GM12878 (cell line): ENCODE results near the gene PLEKHN1. TPM values are rescaled to one million over a fixed set of nuclear protein-coding genes. Genes with fewer than 3 reads are reported as not detected.

Source experiments
- ATAC-seq: fragments of 200-7000 bp; cut with Tn5 transposase; 3 replicates; pipeline ENCODE4 v1.9.1; 2020; ENCODE audit warnings: mild to moderate bottlenecking, moderate library complexity
- BruUV-seq: library from RNA; stranded (reverse); fragments of 400-500 nt; replicated peaks from 2 replicates; lab custom pipeline; 2021; lab: Mats Ljungman, UMichigan
- CTCF ChIA-PET: fragments of 300-600 bp; sonication (Branson Sonifier 250); formaldehyde crosslinking; extraction: SDS; loops from one replicate; lab custom pipeline; 2021; ENCODE audit warnings: inconsistent platforms; lab: Yijun Ruan, JAX
- POLR2A ChIA-PET: fragments of 350-600 bp; formaldehyde crosslinking; extraction: SDS; loops from one replicate; lab custom pipeline; 2021; ENCODE audit warnings: inconsistent platforms; lab: Charles Lee
- RAD21 ChIA-PET: fragments of 300-600 bp; sonication (Branson Sonifier 250); formaldehyde crosslinking; loops from one replicate; lab custom pipeline; 2023; ENCODE audit warnings: antibody characterized with exemption; ENCODE audit not compliant: unreplicated experiment; lab: Charles Lee
- SMC1A ChIA-PET: fragments of 300-600 bp; sonication (Branson Sonifier 250); formaldehyde crosslinking; loops from one replicate; lab custom pipeline; 2023; ENCODE audit not compliant: unreplicated experiment, uncharacterized antibody; lab: Charles Lee
- DNase-seq: peaks from one replicate; pipeline ENCODE4 v3.0.0-alpha.2; 2011; ENCODE audit warnings: low read depth, low spot score
- FAIRE-seq: peaks from 3 replicates; lab custom pipeline; 2011; peaks lifted over from hg19 to GRCh38; lab: Jason Lieb, UNC
- H2AFZ ChIP-seq: 2 replicates; pipeline ENCODE4 v1.6.0; 2011; ENCODE audit warnings: low read depth, low read length, control low read depth; ENCODE audit not compliant: control insufficient read depth
- H3K27ac ChIP-seq: 2 replicates; pipeline ENCODE4 v1.5.1; 2011; ENCODE audit warnings: control low read depth; ENCODE audit not compliant: control insufficient read depth, insufficient read depth
- H3K27me3 ChIP-seq, 2 experiments: replicated peaks in 1 of 2; 2 replicates each; pipeline versions ENCODE4 v1.6.0 to v1.6.1; 2011; ENCODE audit warnings: low read length in 1 of 2; ENCODE audit not compliant: control insufficient read depth in 2 of 2, insufficient read depth in 2 of 2
- H3K36me3 ChIP-seq, 2 experiments: 2 replicates each; pipeline ENCODE4 v1.5.1; 2011; ENCODE audit warnings: low read length in 1 of 2; ENCODE audit not compliant: control insufficient read depth in 2 of 2, insufficient read depth in 2 of 2
- H3K4me1 ChIP-seq: 2 replicates; pipeline ENCODE4 v1.6.1; 2011; ENCODE audit warnings: mild to moderate bottlenecking, low read length, moderate library complexity, mixed read lengths; ENCODE audit not compliant: control insufficient read depth, insufficient read depth
- H3K4me2 ChIP-seq: 2 replicates; pipeline ENCODE4 v1.6.0; 2011; ENCODE audit warnings: control low read depth; ENCODE audit not compliant: control insufficient read depth, insufficient read depth
- H3K4me3 ChIP-seq: fragments of 200-600 bp; sonication (generic); 2 replicates; pipeline ENCODE4 v1.5.1; 2016
- H3K79me2 ChIP-seq: 2 replicates; pipeline ENCODE4 v1.6.0; 2011; ENCODE audit warnings: low read length; ENCODE audit not compliant: control insufficient read depth, insufficient read depth
- H3K9ac ChIP-seq: 2 replicates; pipeline ENCODE4 v1.8.0; 2011; ENCODE audit warnings: low read length, control low read depth, mixed read lengths; ENCODE audit not compliant: control insufficient read depth, insufficient read depth
- H3K9me3 ChIP-seq: replicated peaks from 3 replicates; pipeline ENCODE4 v1.5.1; 2011; ENCODE audit warnings: mild to moderate bottlenecking, low read length; ENCODE audit not compliant: control insufficient read depth, insufficient read depth
- H4K20me1 ChIP-seq: 2 replicates; pipeline ENCODE4 v1.6.0; 2011; ENCODE audit not compliant: control insufficient read depth, insufficient read depth
- BCLAF1 ChIP-seq: fragments of 450-650 bp; IDR thresholded peaks from 2 replicates; pipeline ENCODE4 v1.6.1; 2017; ENCODE audit warnings: antibody characterized with exemption, mild to moderate bottlenecking, moderate library complexity
- FOXK2 ChIP-seq: fragments of 450-650 bp; IDR thresholded peaks from 2 replicates; pipeline ENCODE4 v1.6.1; 2017; ENCODE audit warnings: mild to moderate bottlenecking, moderate library complexity
- NKRF ChIP-seq: fragments of 450-650 bp; conservative IDR thresholded peaks from 2 replicates; pipeline ENCODE4 v1.6.1; 2017; ENCODE audit warnings: mild to moderate bottlenecking, moderate library complexity
- REST ChIP-seq: IDR thresholded peaks from 2 replicates; pipeline ENCODE4 v1.6.1; 2012; ENCODE audit warnings: mild to moderate bottlenecking, low read depth, low read length
- SMAD5 ChIP-seq: IDR thresholded peaks from 2 replicates; pipeline ENCODE4 v1.6.1; 2016; ENCODE audit warnings: antibody characterized with exemption, low read depth
- ZBTB33 ChIP-seq: fragments of 450-650 bp; IDR thresholded peaks from 2 replicates; pipeline ENCODE4 v1.6.1; 2017; ENCODE audit warnings: mild to moderate bottlenecking
- WGBS: methylation state at CpG from one replicate; pipeline ENCODE4 v1.1.6; 2016; ENCODE audit warnings: low lambda C conversion rate; ENCODE audit not compliant: insufficient replicate concordance, insufficient coverage; ENCODE audit errors: missing lambda C conversion rate; 5-methylcytosine and 5-hydroxymethylcytosine counted together
- in situ Hi-C: fragments of 300-500 bp; cut with MboI; formaldehyde crosslinking; loops from 9 replicates; pipeline ENCODE4 v1.14.3; 2018; ENCODE audit warnings: mixed read lengths
- intact Hi-C: fragments of 100-400 bp; cut with micrococcal nuclease; formaldehyde crosslinking; loops from one replicate; pipeline ENCODE4 v1.14.2; 2022; ENCODE audit not compliant: unreplicated experiment
- polyA plus RNA-seq, 11 experiments: library from polyadenylated mRNA; depleted of rRNA in 4 of 11; unstranded in 6 of 11; stranded (reverse) in 5 of 11; fragments of >200 nt; fragmentation: Nextera tagmentation in 4 of 11; fragmentation: Illumina TruSeq in 1 of 11; extraction: Ambion mirVana in 4 of 11; extraction: Trizol in 1 of 11; gene quantifications; 1 replicate in 1 of 11; 2 replicates in 10 of 11; pipeline versions ENCODE4 v1.2.1 to v1.2.3, GENCODE V29; 2011 to 2016; ENCODE audit warnings: inconsistent platforms in 2 of 11, missing spikeins in 2 of 11, low read depth in 1 of 11
- total RNA-seq, 4 experiments: library from RNA; depleted of rRNA in 3 of 4; stranded (reverse); fragments of >200 nt in 3 of 4; fragmentation: Illumina TruSeq in 1 of 4; extraction: Trizol in 1 of 4; gene quantifications; 2 replicates each; pipeline versions ENCODE4 v1.2.1 to v1.2.3, GENCODE V29; 2013 to 2021

The PLEKHN1 gene
- total and polyA plus RNA-seq, 10 of the 15 experiments (the other 5 are each of a cell fraction or from before 2014, with no cell fraction given) = 0.04 to 0.26 (median 0.18) TPM; not detected in 6

- TF ChIP-seq NKRF = no peak
- TF ChIP-seq BCLAF1 = no peak
- TF ChIP-seq, all 136 proteins: peak for 0
These were observed 55.6 kb downstream of the PLEKHN1 start (continued) for GRCh38 chr1:1021920-1022259.

GRCh38 chr1:1022302-1023009 is 56.2 kb downstream of the PLEKHN1 start:
- Histone ChIP-seq H2AFZ (no peak overlapping the region), H4K20me1 (no peaks in the 10 kb centered on the region), H3K27ac (no peak overlapping the region), H3K4me1 (peaks cover 7% of the 10 kb centered on the region), H3K4me3 (no peak overlapping the region), H3K9ac (no peak overlapping the region), H3K27me3 (no peaks in the 10 kb centered on the region), H3K36me3 (no peaks in the 10 kb centered on the region; a peak in 1 of 4 replicates), H3K79me2 (peaks cover 2% of the 10 kb centered on the region; the same call in 1 of the 2 replicates), H3K4me2 (no peak overlapping the region), H3K9me3 (no peaks in the 10 kb centered on the region)
- ChIA-PET POLR2A (interaction anchor here (0.6 to 1.8 kb wide), 3 partner anchors 10 to 178 kb away, joined by 3 to 6 read pairs (median 4); no protein-coding TSS in a partner anchor), CTCF (interaction anchor here (2.1 to 2.4 kb wide), 2 partner anchors 10 to 37 kb away, joined by 9 to 17 read pairs; no protein-coding TSS in a partner anchor), RAD21 (interaction anchor here (0.6 kb wide), 1 partner anchor 1089 kb away, joined by 3 read pairs; no protein-coding TSS in a partner anchor), SMC1A (interaction anchor here (1.1 to 1.7 kb wide), 2 partner anchors 10 to 37 kb away, joined by 3 to 10 read pairs; no protein-coding TSS in a partner anchor)
- in situ Hi-C loops (loop anchor here (5.0 kb wide), 1 partner anchor 40 kb away; no protein-coding TSS in a partner anchor), intact Hi-C loops (no loop called here)
- 89% methylated on average over 27 of the region's 27 CpGs for WGBS
- ATAC-seq (no peak), DNase-seq (no peak), FAIRE-seq (no peak)
- BruUV-seq = no TSS peak
- TF ChIP-seq FOXK2 = no peak
- TF ChIP-seq SMAD5 = no peak
- no peak for TF ChIP-seq ZBTB33
- TF ChIP-seq REST = no peak
